Prostate gland (tissue), 2 donors: ENCODE results near the gene CAPNS2.

Source experiments
- CTCF ChIP-seq, 4 experiments: fragments of 200-600 bp in 2 of 4; fragments of 450-650 bp in 2 of 4; sonication (generic) in 2 of 4; IDR thresholded peaks; 1 replicate in 3 of 4; 2 replicates in 1 of 4; pipeline ENCODE4 v1.5.1; 2016 to 2019; ENCODE audit warnings: antibody characterized with exemption in 4 of 4, mild to moderate bottlenecking in 2 of 4, moderate library complexity in 2 of 4
- POLR2AphosphoS5 ChIP-seq: sonication (generic); formaldehyde crosslinking; IDR thresholded peaks from one replicate; pipeline ENCODE4 v1.6.1; 2017; ENCODE audit warnings: antibody characterized with exemption

- TF ChIP-seq CTCF (IDR thresholded peaks at IDR 0.05) (no peak), POLR2AphosphoS5 (no peak)
These were observed 31.7 kb upstream of the CAPNS2 start for GRCh38 chr16:55534756-55535155.
